ENCODE results near the gene BEND5. TPM values are rescaled to one million over a fixed set of nuclear protein-coding genes. Genes with fewer than 3 reads are reported as not detected.

The BEND5 gene
- total RNA-seq, 4 donors from 2014 or later = 4.1 to 13.9 (median 8.1) TPM

DNA sequence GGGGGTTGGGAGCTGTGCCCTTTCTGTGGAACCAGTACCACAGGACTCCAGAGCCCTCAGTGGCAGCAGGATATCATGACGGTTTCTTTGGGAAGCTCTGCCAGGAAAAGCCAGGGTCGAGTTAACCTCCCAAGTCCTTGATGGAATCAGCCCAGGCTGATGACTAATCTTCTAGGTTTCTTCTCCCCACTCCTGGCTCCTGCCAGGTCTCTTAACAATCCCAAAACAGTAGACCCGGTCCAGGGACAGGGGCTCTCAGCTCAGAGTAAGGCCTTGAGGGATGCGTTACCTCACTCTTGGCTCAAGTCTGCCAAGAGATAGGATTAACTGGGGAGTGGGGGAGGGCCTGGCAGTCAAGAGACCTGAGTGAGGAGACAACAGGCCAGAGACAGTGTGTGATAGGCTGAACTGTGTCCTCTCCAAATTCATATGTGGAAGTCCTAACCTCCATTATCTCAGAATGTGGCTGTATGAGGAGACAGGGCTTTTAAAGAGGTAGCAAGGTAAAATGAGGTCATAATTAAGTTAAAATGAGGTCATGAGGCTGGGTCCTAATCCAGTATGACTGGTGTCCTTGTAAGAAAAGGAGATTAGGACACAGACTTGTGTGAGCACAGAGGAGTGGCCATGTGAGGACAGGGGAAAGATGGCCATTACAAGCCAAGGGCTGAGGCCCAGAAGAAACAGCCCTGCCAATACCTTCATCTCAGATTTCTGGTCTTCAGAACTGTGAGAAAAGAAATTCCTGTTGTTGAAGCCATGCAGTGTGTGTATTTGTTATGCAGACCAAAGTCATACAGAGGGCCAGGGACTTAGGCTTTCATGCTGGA lies 95.0 kb downstream of the BEND5 start:
- intact Hi-C loops (cut with DNase I; ENCODE audit: low total_unique reads) = no loop called here
- H3K27ac ChIP-seq = no peak overlapping the region
- H3K4me3 ChIP-seq = no peak overlapping the region
- peak; percentile 34 to 50 for DNase-seq
- H3K36me3 ChIP-seq = no peaks in the 10 kb centered on the region
- no peak for TF ChIP-seq POLR2A (IDR thresholded peaks at IDR 0.05)
- TF ChIP-seq, protein P1, sequence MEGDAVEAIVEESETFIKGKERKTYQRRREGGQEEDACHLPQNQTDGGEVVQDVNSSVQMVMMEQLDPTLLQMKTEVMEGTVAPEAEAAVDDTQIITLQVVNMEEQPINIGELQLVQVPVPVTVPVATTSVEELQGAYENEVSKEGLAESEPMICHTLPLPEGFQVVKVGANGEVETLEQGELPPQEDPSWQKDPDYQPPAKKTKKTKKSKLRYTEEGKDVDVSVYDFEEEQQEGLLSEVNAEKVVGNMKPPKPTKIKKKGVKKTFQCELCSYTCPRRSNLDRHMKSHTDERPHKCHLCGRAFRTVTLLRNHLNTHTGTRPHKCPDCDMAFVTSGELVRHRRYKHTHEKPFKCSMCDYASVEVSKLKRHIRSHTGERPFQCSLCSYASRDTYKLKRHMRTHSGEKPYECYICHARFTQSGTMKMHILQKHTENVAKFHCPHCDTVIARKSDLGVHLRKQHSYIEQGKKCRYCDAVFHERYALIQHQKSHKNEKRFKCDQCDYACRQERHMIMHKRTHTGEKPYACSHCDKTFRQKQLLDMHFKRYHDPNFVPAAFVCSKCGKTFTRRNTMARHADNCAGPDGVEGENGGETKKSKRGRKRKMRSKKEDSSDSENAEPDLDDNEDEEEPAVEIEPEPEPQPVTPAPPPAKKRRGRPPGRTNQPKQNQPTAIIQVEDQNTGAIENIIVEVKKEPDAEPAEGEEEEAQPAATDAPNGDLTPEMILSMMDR (IDR thresholded peaks at IDR 0.05) = no peak
- H3K4me1 ChIP-seq = no peaks in the 10 kb centered on the region
- no peaks in the 10 kb centered on the region for H3K9me3 ChIP-seq
- H3K27me3 ChIP-seq = no peaks in the 10 kb centered on the region

DNA sequence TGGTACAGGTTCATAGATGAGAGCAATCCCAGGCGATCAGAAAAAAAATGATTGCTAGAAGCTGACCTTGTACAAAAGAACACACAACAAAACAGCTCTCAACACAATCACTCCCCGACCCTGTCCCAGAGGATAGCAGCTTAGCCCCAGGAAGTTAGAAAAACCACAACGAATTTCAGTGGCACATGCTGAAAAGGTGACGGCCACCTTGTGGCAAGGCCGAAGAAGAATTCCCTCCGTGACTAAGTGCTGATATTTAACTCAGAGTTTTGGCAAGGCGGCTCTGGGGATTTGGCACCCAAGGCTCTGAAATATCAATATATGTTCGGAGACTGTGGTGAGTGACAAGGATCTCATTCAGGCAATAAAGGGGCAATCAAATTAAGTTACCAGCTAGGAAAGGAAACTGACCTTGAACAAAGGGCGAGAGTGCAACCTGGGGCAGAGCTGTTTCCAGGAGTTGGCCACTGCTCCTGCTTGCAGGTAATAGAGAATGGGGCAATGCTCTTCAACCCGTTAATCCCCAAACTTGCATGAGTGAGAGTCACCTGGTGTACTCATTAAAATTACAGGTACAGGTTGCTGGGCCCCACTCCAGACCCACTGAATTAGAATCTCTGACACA lies 96.2 kb downstream of the BEND5 start:
- no peak for DNase-seq
- no peaks in the 10 kb centered on the region for H3K27me3 ChIP-seq
- TF ChIP-seq, protein P1 (IDR thresholded peaks at IDR 0.05) = no peak
- TF ChIP-seq POLR2A (IDR thresholded peaks at IDR 0.05) = no peak
- no peak overlapping the region for H3K4me3 ChIP-seq
- no peaks in the 10 kb centered on the region for H3K4me1 ChIP-seq
- H3K9me3 ChIP-seq = no peaks in the 10 kb centered on the region
- H3K27ac ChIP-seq = no peak overlapping the region
- no peaks in the 10 kb centered on the region for H3K36me3 ChIP-seq
- intact Hi-C loops (cut with DNase I; ENCODE audit: low total_unique reads) = no loop called here

DNA sequence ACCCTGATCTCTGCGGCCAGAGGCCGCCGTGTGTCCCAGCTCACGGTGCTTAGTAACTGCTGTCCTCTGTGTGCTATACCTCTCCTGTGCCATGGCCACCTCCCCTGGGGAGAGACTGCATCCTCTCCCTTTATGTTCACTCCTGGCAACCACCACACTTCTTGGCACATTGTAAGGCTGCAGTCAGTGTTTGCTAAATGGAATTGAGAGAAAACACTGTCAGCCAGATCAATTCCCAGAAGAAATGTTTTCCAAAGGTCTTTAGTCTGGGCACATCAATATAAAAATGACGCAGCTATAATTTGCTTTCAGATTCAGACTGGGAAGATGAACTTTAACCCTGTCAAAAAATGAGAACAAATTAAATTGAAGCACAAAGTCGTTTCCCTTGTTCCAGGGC lies 96.8 kb downstream of the BEND5 start:
- intact Hi-C loops (cut with DNase I; ENCODE audit: low total_unique reads) = no loop called here
- Histone ChIP-seq H3K9me3 (no peaks in the 10 kb centered on the region), H3K4me3 (no peak overlapping the region), H3K4me1 (no peaks in the 10 kb centered on the region), H3K36me3 (no peaks in the 10 kb centered on the region), H3K27ac (no peak overlapping the region), H3K27me3 (no peaks in the 10 kb centered on the region)
- no peak for TF ChIP-seq POLR2A (IDR thresholded peaks at IDR 0.05)
- TF ChIP-seq, protein P1 (IDR thresholded peaks at IDR 0.05) = no peak
- DNase-seq = no peak

DNA sequence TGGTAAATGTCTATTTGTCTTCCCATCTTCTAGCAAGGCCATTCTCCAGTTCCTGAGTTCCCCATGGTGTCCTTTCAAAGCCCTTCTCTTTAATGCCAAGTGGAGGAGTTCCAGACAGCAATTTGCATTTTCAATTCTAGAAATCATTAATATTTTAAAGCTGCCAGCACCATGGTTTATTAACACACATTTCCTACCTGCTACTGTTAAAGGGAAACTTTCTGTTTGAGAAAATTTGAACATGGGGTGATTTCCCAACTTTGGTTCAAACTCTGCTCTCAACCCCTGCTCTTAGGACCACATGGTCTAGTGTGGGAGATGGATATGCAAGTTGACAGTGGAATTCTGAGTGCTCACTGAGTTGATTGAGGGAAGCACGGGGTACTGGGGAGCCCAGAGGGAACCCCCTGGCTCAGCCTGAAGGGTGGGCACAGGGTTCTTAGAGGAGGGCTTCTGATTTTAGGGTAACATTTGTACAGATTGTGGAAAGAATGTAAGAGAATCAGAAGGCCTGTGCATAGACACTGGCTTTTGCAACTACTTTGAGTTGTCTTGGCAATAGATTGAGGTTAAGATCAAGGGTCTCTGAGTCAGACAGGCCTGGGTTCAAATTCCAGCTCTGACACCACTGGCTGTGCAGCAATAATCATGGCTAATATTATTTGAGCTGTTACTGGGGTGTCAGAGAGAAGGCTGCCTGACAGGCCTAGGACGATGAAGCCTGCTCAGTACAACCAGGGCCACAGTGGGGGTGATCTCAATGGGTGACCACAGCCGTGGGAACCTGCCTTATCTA lies 97.8 kb downstream of the BEND5 start:
- Histone ChIP-seq H3K9me3 (no peaks in the 10 kb centered on the region), H3K4me3 (no peak overlapping the region), H3K27me3 (no peaks in the 10 kb centered on the region), H3K4me1 (no peaks in the 10 kb centered on the region), H3K27ac (no peak overlapping the region), H3K36me3 (no peaks in the 10 kb centered on the region)
- TF ChIP-seq, protein P1 (IDR thresholded peaks at IDR 0.05) = no peak
- no peak for TF ChIP-seq POLR2A (IDR thresholded peaks at IDR 0.05)
- no peak for DNase-seq
- intact Hi-C loops (cut with DNase I; ENCODE audit: low total_unique reads) = no loop called here
